HG02852 (cell line): ENCODE data around the gene DNPEP.

Experiments used
- ATAC-seq: cut with Tn5 transposase; IDR thresholded peaks from one replicate; pipeline ENCODE4 v1.9.1; 2021; ENCODE audit warnings: mild to moderate bottlenecking, moderate library complexity; ENCODE audit not compliant: unreplicated experiment

Gene DNPEP

DNA sequence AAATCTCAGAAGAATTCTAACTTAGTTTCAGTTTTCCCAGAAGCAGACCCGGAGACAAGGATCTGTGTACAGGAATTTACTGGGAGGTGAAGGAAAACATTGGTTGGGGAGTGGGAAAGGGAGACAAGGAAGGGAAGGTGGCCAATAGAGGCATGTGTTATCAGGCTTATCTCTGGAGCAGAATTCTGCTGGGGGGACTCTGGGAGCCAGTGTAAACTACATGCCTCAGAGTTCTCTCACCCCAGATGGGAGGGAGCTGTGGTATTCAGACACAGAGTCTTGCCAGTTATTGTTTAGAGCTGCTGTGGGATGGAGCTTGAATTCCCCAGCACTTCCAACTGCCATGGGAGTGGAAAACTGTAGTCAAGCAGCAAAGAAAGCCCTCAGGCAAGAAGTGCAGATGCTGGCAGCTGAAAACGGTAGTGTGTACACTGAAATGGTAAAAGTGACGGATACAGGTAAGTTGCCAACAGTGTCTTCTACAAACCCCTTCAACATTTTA, 19.0 kb downstream of the DNPEP start:
- ATAC-seq = no peak

GRCh38 chr2:219362524-219363164, 25.1 kb downstream of the DNPEP start:
- ATAC-seq = peak; percentile 92

DNA sequence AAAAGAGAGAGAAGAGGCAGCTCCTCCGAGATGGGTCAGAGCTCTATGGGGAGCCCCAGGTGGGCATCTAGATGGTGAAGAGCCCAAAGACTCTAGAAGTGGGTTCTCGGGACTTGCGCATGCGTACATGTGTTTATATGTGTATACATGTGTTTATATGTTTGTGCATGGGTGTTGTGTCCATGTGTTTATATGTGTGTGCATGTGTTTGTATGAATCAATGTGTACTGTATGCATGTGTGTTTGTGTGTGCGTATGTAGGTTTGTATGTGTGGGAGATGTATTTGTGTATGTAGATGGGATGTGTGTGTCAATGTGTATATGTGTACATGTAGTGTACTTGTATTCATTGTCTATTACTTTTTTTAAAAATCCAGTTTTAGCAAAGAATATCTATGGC, 25.6 kb downstream of the DNPEP start:
- no peak for ATAC-seq

GRCh38 chr2:219358170-219359075, 29.3 kb downstream of the DNPEP start:
- ATAC-seq = no peak

- no peak for ATAC-seq
These were observed 30.9 kb downstream of the DNPEP start for GRCh38 chr2:219356834-219357233.

- no peak for ATAC-seq
These were observed 33.1 kb downstream of the DNPEP start for GRCh38 chr2:219354582-219354981.

GRCh38 chr2:219353129-219353528, 34.6 kb downstream of the DNPEP start:
- no peak for ATAC-seq

- ATAC-seq = peak; percentile 65
These were observed 35.2 kb downstream of the DNPEP start for GRCh38 chr2:219352448-219353023.

- no peak for ATAC-seq
These were observed 36.9 kb downstream of the DNPEP start for GRCh38 chr2:219350710-219351221.

DNA sequence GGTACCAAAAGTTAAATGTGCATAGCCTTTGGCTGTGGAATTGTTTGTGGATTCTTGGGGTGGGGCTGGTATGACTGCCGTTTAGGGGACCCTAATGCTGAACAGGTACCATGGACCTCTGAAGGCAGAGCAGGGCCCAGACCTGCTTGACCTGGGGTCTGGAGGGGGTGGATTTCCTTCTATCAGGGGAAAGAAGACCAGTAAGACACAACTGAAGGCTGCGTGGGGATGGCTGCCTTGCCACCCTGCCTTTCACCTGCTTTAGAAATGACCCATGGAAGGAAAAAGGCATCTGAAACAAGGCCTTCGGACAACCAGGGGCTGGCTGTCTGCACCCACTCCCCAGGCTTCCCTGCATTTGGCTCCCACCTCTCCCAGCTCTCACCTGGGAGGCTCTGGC, 37.5 kb downstream of the DNPEP start:
- no peak for ATAC-seq

DNA sequence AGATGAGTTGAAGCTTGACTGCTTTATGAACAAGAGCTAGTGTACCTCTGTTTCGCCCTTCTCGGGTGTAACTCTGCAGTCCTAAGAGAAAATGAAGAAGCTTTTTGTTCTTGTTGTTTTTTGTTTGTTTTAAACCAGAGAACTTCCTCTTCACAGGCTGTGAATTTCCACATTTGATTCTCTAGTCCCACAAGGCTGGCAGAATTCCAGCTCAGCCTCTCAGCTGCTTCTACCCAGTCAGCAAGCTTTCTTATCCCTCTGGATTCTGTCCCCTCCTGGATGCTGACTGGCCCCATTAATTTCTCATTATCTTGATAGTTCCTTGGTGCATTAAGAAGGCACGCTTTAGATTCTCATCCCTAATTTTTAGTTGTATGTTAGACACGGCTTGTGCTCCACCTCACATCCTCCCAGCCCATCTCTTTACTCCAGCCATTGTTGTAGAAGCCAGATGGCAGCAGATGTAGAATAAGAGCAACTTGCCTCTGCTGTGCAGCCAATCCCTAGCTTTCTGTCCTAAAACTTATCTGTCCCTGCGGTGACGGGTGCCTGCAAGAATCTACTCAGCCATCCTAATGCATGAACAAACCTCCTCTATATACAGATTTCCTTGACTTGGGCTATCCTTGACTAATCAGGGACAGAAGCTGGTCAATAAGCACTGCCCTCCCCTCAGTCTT, 42.8 kb downstream of the DNPEP start:
- no peak for ATAC-seq

DNA sequence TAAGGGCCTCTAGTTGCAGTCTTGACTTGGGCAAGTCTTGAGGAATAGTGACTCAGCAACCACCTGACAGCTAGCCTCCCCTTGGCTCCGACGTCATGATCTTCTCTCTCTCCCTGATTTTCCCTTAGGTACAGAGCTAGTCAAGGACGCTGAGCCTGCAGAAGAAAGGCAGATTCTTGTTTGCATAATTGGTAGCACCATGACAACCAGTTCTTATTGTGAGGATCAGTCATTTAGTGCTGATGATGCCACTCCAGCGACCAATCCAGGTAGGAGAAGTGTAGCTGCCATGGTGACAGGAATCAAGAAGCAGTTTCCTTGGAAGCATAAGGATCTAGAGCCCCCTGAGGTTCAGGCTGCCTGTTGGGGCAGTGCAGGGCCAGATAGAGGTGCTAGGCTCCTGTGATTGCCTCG, 52.3 kb downstream of the DNPEP start:
- no peak for ATAC-seq

GRCh38 chr2:219334076-219334475, 53.6 kb downstream of the DNPEP start:
- no peak for ATAC-seq

GRCh38 chr2:219332542-219332941, 55.2 kb downstream of the DNPEP start, which contains the start of gene RESP18:
Gene RESP18 (minus strand): TSS chr2:219332744.
- ATAC-seq = no peak

- ATAC-seq = no peak
These were observed 56.0 kb downstream of the DNPEP start for GRCh38 chr2:219331560-219332213.

- ATAC-seq = no peak
These were observed 60.0 kb downstream of the DNPEP start for GRCh38 chr2:219327719-219328118.

DNA sequence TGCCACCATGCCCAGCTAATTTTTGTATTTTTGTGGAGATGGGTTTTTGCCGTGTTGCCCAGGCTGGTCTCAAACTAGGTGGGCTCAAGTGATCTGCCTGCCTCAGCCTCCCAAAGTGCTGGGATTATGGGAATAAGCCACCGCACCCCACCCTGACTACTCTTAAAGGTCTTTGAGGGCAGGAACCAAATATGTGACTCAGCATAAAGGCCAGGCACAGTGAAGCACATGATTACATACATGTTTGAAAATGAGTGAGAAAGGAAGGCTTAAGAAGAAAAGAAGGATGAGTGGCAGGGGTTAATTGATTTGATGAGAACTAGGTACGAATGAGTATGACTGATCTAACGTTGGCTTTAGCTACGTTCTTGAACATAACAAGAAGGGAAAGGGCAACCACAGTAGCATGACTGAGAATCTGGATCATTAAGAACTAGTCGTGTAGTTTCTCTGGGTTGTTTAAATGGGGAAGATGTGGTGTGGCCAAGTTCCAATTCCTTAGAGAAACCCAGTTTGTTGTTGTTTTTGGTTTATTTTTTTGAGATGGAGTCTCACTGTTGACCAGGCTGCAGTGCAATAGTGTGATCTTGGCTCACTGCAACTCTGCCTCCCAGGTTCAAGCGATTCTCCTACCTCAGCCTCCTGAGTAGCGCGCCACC, 61.9 kb downstream of the DNPEP start:
- no peak for ATAC-seq

DNA sequence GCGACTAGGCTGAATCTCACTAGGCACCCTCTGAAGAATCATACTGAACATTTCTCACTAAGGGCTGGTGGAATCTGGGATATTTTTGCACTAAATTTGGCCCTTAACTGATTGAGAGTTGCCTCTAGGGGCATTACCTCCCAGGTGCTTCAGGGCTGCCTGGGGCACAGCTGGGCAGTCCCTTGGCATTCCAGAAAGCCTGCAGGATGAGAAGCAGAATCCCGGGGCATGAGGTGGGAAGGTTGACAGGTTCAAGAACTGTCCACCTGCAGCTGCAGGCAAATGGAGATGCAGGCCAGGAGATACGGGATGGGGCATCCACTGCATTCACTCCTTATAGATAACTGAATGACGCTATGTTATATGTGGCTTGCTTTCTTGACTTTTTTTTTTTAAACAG, 62.6 kb downstream of the DNPEP start:
- no peak for ATAC-seq

GRCh38 chr2:219323434-219323833, 64.3 kb downstream of the DNPEP start:
- ATAC-seq = no peak
